ENCODE measurements around the gene TMEM213. TPM values are rescaled to one million over a fixed set of nuclear protein-coding genes. Genes with fewer than 3 reads are reported as not detected.

The TMEM213 gene
- total and polyA plus RNA-seq, 2 of the 8 experiments (the other 6 are each of a cell fraction or from before 2014, with no cell fraction given): 0.21 to 0.67 TPM

DNA sequence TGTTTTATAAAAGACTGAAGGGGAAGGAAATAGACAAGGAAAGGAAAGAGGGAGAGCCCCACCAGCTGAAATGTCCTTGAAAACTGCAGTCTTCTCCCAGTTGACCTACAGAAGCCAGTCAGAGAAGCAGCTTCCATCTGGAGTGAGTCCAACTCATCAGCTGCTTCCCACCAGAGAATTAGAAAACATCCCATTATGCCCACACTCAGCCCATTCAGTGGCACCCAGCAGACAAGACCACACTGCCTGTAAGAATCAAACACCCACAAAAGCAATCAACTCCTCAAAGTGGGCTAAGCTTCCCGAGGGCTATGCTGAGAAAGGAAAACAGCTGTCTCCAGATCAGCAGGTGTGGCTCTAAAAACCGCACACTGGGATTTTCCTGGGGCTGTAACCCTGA lies 29.6 kb upstream of the TMEM213 start:
- H3K79me1 ChIP-seq (ENCODE audit: low read depth, low read length): no peaks in the 10 kb centered on the region
- H3K79me2 ChIP-seq (ENCODE audit: control insufficient read depth in 1 of 2, insufficient read depth in 2 of 2, low read length in 2 of 2): no peaks in the 10 kb centered on the region
- H2BK15ac ChIP-seq (ENCODE audit: low read length): no peak overlapping the region
- H3K14ac ChIP-seq (ENCODE audit: insufficient read length): no peak overlapping the region
- H4K5ac ChIP-seq (ENCODE audit: insufficient read length, low read depth, low read length): no peak overlapping the region
- H3K56ac ChIP-seq (replicated peaks; ENCODE audit: insufficient read length, low read depth, low read length): no peak overlapping the region
- H2BK120ac ChIP-seq (replicated peaks; ENCODE audit: low read depth, low read length): no peak overlapping the region
- H3K27ac ChIP-seq (ENCODE audit: low read depth, low read length): no peak overlapping the region
- 90% methylated on average over 2 of the region's 2 CpGs; no CpG with 5 or more reads in 1 of the 2 experiments for WGBS, 2 experiments (ENCODE audit: extremely low coverage in 1 of 2, insufficient coverage in 1 of 2, insufficient read length in 1 of 2, insufficient replicate concordance in 2 of 2, low coverage in 1 of 2, low lambda C conversion rate in 2 of 2, missing lambda C conversion rate in 1 of 2)
- H3K23me2 ChIP-seq (ENCODE audit: low read depth, low read length): no peaks in the 10 kb centered on the region
- H3K9ac ChIP-seq (replicated peaks in 1 of 4; ENCODE audit: extremely low read depth in 1 of 4, low read depth in 3 of 4, low read length in 3 of 4): no peak overlapping the region
- no peaks in the 10 kb centered on the region for H3K36me3 ChIP-seq (ENCODE audit: control insufficient read depth in 2 of 4, insufficient read depth in 4 of 4, low read length in 3 of 4)
- no peaks in the 10 kb centered on the region for H4K20me1 ChIP-seq (replicated peaks in 1 of 2; ENCODE audit: control insufficient read depth in 1 of 2, insufficient read depth in 2 of 2, low read length in 2 of 2)
- DNase-seq (ENCODE audit: low read depth in 1 of 2, low spot score in 2 of 2) (no peak), FAIRE-seq (no peak)
- H2BK5ac ChIP-seq (ENCODE audit: low read depth, low read length): no peak overlapping the region
- TF ChIP-seq NANOG (IDR thresholded peaks at IDR 0.05; ENCODE audit: insufficient read depth, low read depth, low read length, poor library complexity, severe bottlenecking) (no peak), CREB1 (IDR thresholded peaks at IDR 0.05) (no peak), TBP (IDR thresholded peaks at IDR 0.05; ENCODE audit: low read depth, low read length) (no peak), EGR1 (IDR thresholded peaks at IDR 0.05; ENCODE audit: borderline replicate concordance, low read depth, low read length) (no peak), TAF7 (optimal IDR thresholded peaks at IDR 0.05; ENCODE audit: borderline replicate concordance, low read depth, low read length) (no peak), JUN (IDR thresholded peaks at IDR 0.05; ENCODE audit: low read depth, low read length) (no peak), POLR2AphosphoS5 (IDR thresholded peaks at IDR 0.05; ENCODE audit: low read depth, low read length) (no peak), EP300 (IDR thresholded peaks at IDR 0.05; ENCODE audit: borderline replicate concordance in 1 of 2, low read depth in 2 of 2, low read length in 2 of 2) (no peak)
- TF ChIP-seq, protein P1, sequence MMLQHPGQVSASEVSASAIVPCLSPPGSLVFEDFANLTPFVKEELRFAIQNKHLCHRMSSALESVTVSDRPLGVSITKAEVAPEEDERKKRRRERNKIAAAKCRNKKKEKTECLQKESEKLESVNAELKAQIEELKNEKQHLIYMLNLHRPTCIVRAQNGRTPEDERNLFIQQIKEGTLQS (IDR thresholded peaks at IDR 0.05; ENCODE audit: insufficient read depth, low read depth, low read length): no peak
- H3K9me3 ChIP-seq (ENCODE audit: insufficient read depth in 2 of 2, low read depth in 1 of 2, low read length in 1 of 2): no peaks in the 10 kb centered on the region
- H4K91ac ChIP-seq (replicated peaks; ENCODE audit: insufficient read length, low read length): no peak overlapping the region
- peaks cover 0 to 4% (median 2%) of the 10 kb centered on the region in 4 experiments; a peak in 4 of 7 replicates for H3K27me3 ChIP-seq (replicated peaks in 1 of 4; ENCODE audit: control insufficient read depth in 3 of 4, extremely low read depth in 1 of 4, insufficient read depth in 3 of 4, low read length in 3 of 4)
- CTCF ChIA-PET (ENCODE audit: partially characterized antibody): interaction anchor here (1.3 kb wide), 1 partner anchor 29 kb away, joined by 4 read pairs; no protein-coding TSS in a partner anchor
- H2AFZ ChIP-seq (ENCODE audit: low read length): no peak overlapping the region
- no peak overlapping the region for H2BK12ac ChIP-seq (ENCODE audit: low read depth, low read length)
- H3K23ac ChIP-seq (ENCODE audit: insufficient read length): no peak overlapping the region
- H3K18ac ChIP-seq (ENCODE audit: extremely low read depth, low read length): no peak overlapping the region
- H4K8ac ChIP-seq (ENCODE audit: extremely low read depth, insufficient read depth, low read length): no peak overlapping the region; the same call in 1 of the 2 replicates
- H3K4me1 ChIP-seq (replicated peaks in 1 of 4; ENCODE audit: control insufficient read depth in 3 of 4, insufficient read depth in 4 of 4, low read length in 3 of 4): no peaks in the 10 kb centered on the region; a peak in 3 of 7 replicates
- POLR2A ChIA-PET (ENCODE audit: partially characterized antibody): no interaction called here
- H3K4me3 ChIP-seq (ENCODE audit: extremely low read depth in 1 of 4, insufficient read depth in 2 of 4, low read depth in 3 of 4, low read length in 4 of 4): no peak overlapping the region
- H3K4ac ChIP-seq (replicated peaks; ENCODE audit: insufficient read length, low read depth, low read length): no peak overlapping the region
- no peak overlapping the region for H3K4me2 ChIP-seq (ENCODE audit: insufficient read depth in 1 of 2, low read depth in 2 of 2, low read length in 2 of 2)
- H2AK5ac ChIP-seq (ENCODE audit: low read depth, low read length): no peak overlapping the region
- no peak overlapping the region for H2BK20ac ChIP-seq (ENCODE audit: low read length)

All from H1 (cell line).